Stimulated activated naive CD8-positive, alpha-beta T cell treated with anti-CD3 and anti-CD28 coated beads, Interleukin-15, amount 100 ng/mL, for 72 hours (primary cell): ENCODE data around the gene TOMM7.
"Not testable (repeated sequence)": the region's sequence is repeated elsewhere in the genome, so short reads cannot be mapped to it uniquely, and the experiment has no call there.

Source experiments
- ATAC-seq: fragments of 150-1000 bp; cut with Tn5 transposase; 2 replicates; pipeline ENCODE4 v1.10.0; 2021; ENCODE audit warnings: mild to moderate bottlenecking, moderate library complexity
- DNase-seq, 2 donors: peaks; one replicate each; pipeline ENCODE4 v3.0.0; 2021 to 2022
- H3K27ac Mint-ChIP-seq, 2 donors: one replicate each; pipeline ENCODE4 v1.8.0; 2022; ENCODE audit warnings: mild to moderate bottlenecking in 2 of 2, mixed read lengths in 2 of 2, moderate library complexity in 2 of 2
- H3K27me3 Mint-ChIP-seq: one replicate; pipeline ENCODE4 v1.8.0; 2022; ENCODE audit warnings: mixed read lengths
- H3K4me1 Mint-ChIP-seq: one replicate; pipeline ENCODE4 v1.8.0; 2022; ENCODE audit warnings: mild to moderate bottlenecking, mixed read lengths
- H3K4me3 Mint-ChIP-seq, 2 donors: one replicate each; pipeline ENCODE4 v1.8.0; 2022; ENCODE audit warnings: mild to moderate bottlenecking in 2 of 2, mixed read lengths in 2 of 2, moderate library complexity in 1 of 2
- H3K9me3 Mint-ChIP-seq, 2 donors: one replicate each; pipeline ENCODE4 v1.8.0; 2022; ENCODE audit warnings: mixed read lengths in 2 of 2

The TOMM7 gene

DNA sequence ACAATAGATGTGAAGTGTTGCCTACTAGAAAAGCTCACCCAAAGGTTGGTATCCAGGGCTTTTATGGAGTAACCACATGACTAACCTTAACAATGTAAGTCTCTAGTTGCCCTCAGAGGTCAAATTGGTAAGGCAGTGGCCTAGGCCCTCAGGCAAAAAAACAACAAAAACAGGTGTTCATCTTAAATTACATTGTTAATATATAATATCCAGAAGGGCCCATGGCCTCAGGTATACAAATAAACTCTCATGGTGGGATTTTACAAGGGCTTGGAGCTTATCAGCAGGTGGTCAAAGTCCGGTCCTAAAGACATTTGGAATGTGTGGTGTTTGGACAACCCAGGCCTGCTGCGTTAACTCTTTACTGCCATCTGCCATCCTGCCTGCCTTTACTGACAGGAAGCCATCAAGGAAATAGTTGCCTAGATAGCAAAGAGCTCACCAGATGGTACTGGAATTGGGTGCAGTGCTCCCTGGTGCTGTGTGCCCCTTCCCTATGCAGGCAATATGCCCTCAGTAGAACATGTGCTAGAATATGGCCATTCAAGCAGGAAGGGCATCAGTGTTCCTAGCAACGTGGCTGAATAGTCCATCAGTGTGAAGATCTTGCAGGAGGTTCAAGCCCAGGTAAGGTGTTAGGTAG lies 36.2 kb downstream of the TOMM7 start:
- no peaks in the 10 kb centered on the region for H3K9me3 Mint-ChIP-seq
- no peak for ATAC-seq
- no peak for DNase-seq
- peaks cover 20% of the 10 kb centered on the region for H3K27me3 Mint-ChIP-seq
- no peak overlapping the region for H3K4me3 Mint-ChIP-seq
- peak overlapping the region in 1 of 2 donors; percentile 0 for H3K27ac Mint-ChIP-seq
- H3K4me1 Mint-ChIP-seq: no peaks in the 10 kb centered on the region

GRCh38 chr7:22784346-22784745 lies 38.3 kb downstream of the TOMM7 start:
- no peaks in the 10 kb centered on the region for H3K4me1 Mint-ChIP-seq
- peaks cover 20% of the 10 kb centered on the region for H3K27me3 Mint-ChIP-seq
- H3K9me3 Mint-ChIP-seq: no peaks in the 10 kb centered on the region
- DNase-seq: no peak
- no peak overlapping the region for H3K4me3 Mint-ChIP-seq
- no peak overlapping the region for H3K27ac Mint-ChIP-seq
- no peak for ATAC-seq

GRCh38 chr7:22783421-22783820 lies 39.2 kb downstream of the TOMM7 start:
- Mint-ChIP-seq H3K9me3 (no peaks in the 10 kb centered on the region), H3K4me3 (no peak overlapping the region), H3K27ac (no peak overlapping the region), H3K27me3 (peaks cover 18% of the 10 kb centered on the region), H3K4me1 (no peaks in the 10 kb centered on the region)
- ATAC-seq (no peak), DNase-seq (no peak)

- no peak overlapping the region for H3K4me3 Mint-ChIP-seq
Measured at GRCh38 chr7:22782616-22783232, 39.9 kb downstream of the TOMM7 start.

DNA sequence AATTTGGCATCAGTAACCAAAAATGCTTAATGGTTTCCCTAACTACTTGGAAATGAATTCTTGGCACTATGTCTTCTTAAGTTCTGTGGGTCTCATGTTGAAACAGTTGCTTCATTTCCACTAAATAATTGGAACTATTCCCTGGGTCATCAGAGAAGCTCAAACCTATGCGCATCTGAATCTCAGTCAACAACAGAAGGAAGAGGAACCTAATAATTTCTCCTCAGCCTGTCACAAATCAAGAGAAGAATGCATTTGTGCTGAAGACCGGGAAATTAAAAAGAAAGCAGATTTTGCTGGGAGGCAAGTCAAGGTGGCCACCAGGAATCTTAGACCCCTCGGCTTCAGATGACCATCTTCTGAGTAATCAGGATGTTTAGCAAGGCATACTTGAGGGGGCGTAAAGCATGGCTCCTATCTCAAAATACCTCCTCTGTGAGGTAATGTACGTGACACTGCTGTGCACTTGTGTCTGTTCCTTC lies 41.4 kb downstream of the TOMM7 start:
- peaks cover 17% of the 10 kb centered on the region for H3K27me3 Mint-ChIP-seq
- H3K9me3 Mint-ChIP-seq: no peaks in the 10 kb centered on the region
- no peak overlapping the region for H3K27ac Mint-ChIP-seq
- ATAC-seq (no peak), DNase-seq (no peak)
- H3K4me1 Mint-ChIP-seq: no peaks in the 10 kb centered on the region
- no peak overlapping the region for H3K4me3 Mint-ChIP-seq

More at GRCh38 chr7:22782616-22783232, 39.9 kb downstream of the TOMM7 start:
- no peak overlapping the region for H3K27ac Mint-ChIP-seq
- H3K9me3 Mint-ChIP-seq: no peaks in the 10 kb centered on the region
- ATAC-seq (peak; percentile 88), DNase-seq (peak; percentile 63 to 69)
- H3K4me1 Mint-ChIP-seq: no peaks in the 10 kb centered on the region
- H3K27me3 Mint-ChIP-seq: peaks cover 11% of the 10 kb centered on the region

DNA sequence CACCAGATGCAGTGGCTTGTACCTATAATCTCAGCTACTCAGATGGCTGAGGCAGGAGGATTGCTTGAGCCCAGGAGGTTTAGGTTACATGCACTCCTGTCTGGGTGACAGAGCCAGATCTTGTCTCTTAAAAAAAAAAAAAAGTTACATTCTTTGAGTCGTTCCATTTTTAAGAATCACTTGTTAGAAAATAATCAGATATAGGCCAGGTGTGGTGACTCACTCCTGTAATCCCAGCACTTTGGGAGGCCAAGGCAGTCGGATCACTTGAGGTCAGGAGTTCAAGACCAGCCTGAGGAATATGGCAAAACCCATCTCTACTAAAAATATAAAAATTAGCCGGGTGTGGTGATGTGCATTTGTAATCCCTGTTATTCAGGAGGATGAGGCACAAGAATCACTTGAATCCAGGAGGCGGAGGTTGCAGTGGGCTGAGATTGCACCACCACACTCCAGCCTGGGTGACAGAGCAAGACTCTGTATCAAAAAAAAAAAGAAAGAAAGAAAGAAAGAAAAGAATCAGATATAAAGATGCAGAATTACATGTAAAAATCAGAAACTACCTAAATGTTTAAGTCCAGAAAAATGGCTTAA lies 42.8 kb downstream of the TOMM7 start:
- not testable (repeated sequence) for H3K4me3 Mint-ChIP-seq, ATAC-seq, H3K27ac Mint-ChIP-seq, DNase-seq, H3K4me1 Mint-ChIP-seq, H3K9me3 Mint-ChIP-seq
- H3K27me3 Mint-ChIP-seq: peaks cover 17% of the 10 kb centered on the region

- ATAC-seq (no peak), DNase-seq (no peak)
- H3K27ac Mint-ChIP-seq: no peak overlapping the region
- no peaks in the 10 kb centered on the region for H3K4me1 Mint-ChIP-seq
- H3K4me3 Mint-ChIP-seq: no peak overlapping the region
- no peaks in the 10 kb centered on the region for H3K9me3 Mint-ChIP-seq
- H3K27me3 Mint-ChIP-seq: peaks cover 10% of the 10 kb centered on the region
Measured at GRCh38 chr7:22776964-22777363, 45.7 kb downstream of the TOMM7 start.

DNA sequence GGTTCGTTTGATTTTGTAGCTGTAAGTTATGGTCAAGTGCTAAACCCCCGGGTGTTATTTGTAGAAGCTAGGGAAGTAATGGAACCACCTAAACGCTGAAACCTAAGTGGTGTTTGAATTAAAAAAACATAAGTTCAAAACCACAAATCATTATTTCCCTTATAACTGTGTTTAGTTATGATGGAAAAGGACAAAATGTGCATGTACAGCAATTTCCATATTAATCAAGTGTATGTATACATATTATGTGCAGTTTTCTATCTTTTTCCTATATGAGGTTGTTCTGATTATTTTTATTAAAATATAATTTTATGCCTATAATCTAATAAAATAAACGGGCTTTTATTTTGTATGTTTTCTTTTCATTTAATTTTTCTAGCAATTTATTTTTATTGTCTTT lies 49.8 kb downstream of the TOMM7 start:
- no peak for ATAC-seq
- peaks cover 24% of the 10 kb centered on the region for H3K27me3 Mint-ChIP-seq
- H3K9me3 Mint-ChIP-seq: no peaks in the 10 kb centered on the region
- no peak overlapping the region for H3K4me3 Mint-ChIP-seq
- no peak for DNase-seq
- no peaks in the 10 kb centered on the region for H3K4me1 Mint-ChIP-seq
- no peak overlapping the region for H3K27ac Mint-ChIP-seq

- H3K4me3 Mint-ChIP-seq: no peak overlapping the region
- no peaks in the 10 kb centered on the region for H3K4me1 Mint-ChIP-seq
- H3K27ac Mint-ChIP-seq: no peak overlapping the region
- peaks cover 31% of the 10 kb centered on the region for H3K27me3 Mint-ChIP-seq
- DNase-seq (no peak), ATAC-seq (no peak)
- no peaks in the 10 kb centered on the region for H3K9me3 Mint-ChIP-seq
Measured at GRCh38 chr7:22771872-22772228, 50.8 kb downstream of the TOMM7 start.

GRCh38 chr7:22771194-22771871 lies 51.3 kb downstream of the TOMM7 start:
- H3K4me3 Mint-ChIP-seq: no peak overlapping the region
- no peaks in the 10 kb centered on the region for H3K9me3 Mint-ChIP-seq
- no peak for ATAC-seq
- peaks cover 33% of the 10 kb centered on the region for H3K27me3 Mint-ChIP-seq
- no peaks in the 10 kb centered on the region for H3K4me1 Mint-ChIP-seq
- no peak for DNase-seq
- H3K27ac Mint-ChIP-seq: no peak overlapping the region

- Mint-ChIP-seq H3K27me3 (peaks cover 57% of the 10 kb centered on the region), H3K9me3 (peaks cover 0 to under 1% of the 10 kb centered on the region in 2 donors), H3K4me1 (no peaks in the 10 kb centered on the region), H3K27ac (no peak overlapping the region), H3K4me3 (no peak overlapping the region)
- ATAC-seq (no peak), DNase-seq (no peak)
Measured at GRCh38 chr7:22765609-22766008, 57.0 kb downstream of the TOMM7 start.
